Neural cell (in vitro differentiated cells): ENCODE results near the gene COLEC12. TPM values are rescaled to one million over a fixed set of nuclear protein-coding genes. Genes with fewer than 3 reads are reported as not detected.

Experiments
- H2AFZ ChIP-seq: fragments of 200-600, 300-800 bp; sonication (generic), shearing (Covaris generic); 2 replicates; pipeline ENCODE4 v1.6.0; 2014; ENCODE audit warnings: low read depth, mild to moderate bottlenecking, antibody characterized with exemption, low read length, moderate library complexity
- H3F3A ChIP-seq: fragments of 200-600 bp; shearing (Covaris generic); 2 replicates; pipeline ENCODE4 v1.6.1; 2016; ENCODE audit warnings: mild to moderate bottlenecking, moderate library complexity, mixed read lengths, antibody characterized with exemption, low read length; ENCODE audit not compliant: insufficient read depth, poor library complexity, severe bottlenecking
- H3K27ac ChIP-seq: fragments of 200-600, 300-800 bp; sonication (generic), shearing (Covaris generic); 2 replicates; pipeline ENCODE4 v1.5.1; 2014; ENCODE audit warnings: mild to moderate bottlenecking, low read length, moderate library complexity
- H3K27me3 ChIP-seq: fragments of 300-800, 200-600 bp; sonication (generic), shearing (Covaris generic); 2 replicates; pipeline ENCODE4 v1.6.0; 2014; ENCODE audit warnings: mild to moderate bottlenecking, low read depth, low read length, moderate library complexity; ENCODE audit not compliant: insufficient read depth
- H3K36me3 ChIP-seq: fragments of 300-800, 200-600 bp; sonication (generic), shearing (Covaris generic); 2 replicates; pipeline ENCODE4 v1.5.1; 2014; ENCODE audit warnings: mild to moderate bottlenecking, antibody characterized with exemption, low read length, moderate library complexity; ENCODE audit not compliant: insufficient read depth
- H3K4me2 ChIP-seq: fragments of 300-800, 200-600 bp; sonication (generic), shearing (Covaris generic); 2 replicates; pipeline ENCODE4 v1.6.0; 2014; ENCODE audit warnings: mild to moderate bottlenecking, low read length
- H3K4me3 ChIP-seq: fragments of 300-800, 200-600 bp; sonication (generic), shearing (Covaris generic); 2 replicates; pipeline ENCODE4 v1.5.1; 2014; ENCODE audit warnings: mild to moderate bottlenecking, low read length, moderate library complexity
- H3K79me2 ChIP-seq: fragments of 200-600 bp; shearing (Covaris generic); replicated peaks from 2 replicates; pipeline ENCODE4 v1.6.0; 2014; ENCODE audit warnings: mild to moderate bottlenecking, low read length, moderate library complexity; ENCODE audit not compliant: insufficient read depth
- H3K9ac ChIP-seq: fragments of 300-800, 200-600 bp; sonication (generic), shearing (Covaris generic); 2 replicates; pipeline ENCODE4 v1.6.1; 2016; ENCODE audit warnings: mild to moderate bottlenecking, low read length, mixed read lengths
- H3K9me2 ChIP-seq: fragments of 200-600 bp; shearing (Covaris generic); 2 replicates; pipeline ENCODE4 v1.6.1; 2016; ENCODE audit warnings: mild to moderate bottlenecking, low read length, mixed read lengths; ENCODE audit not compliant: insufficient read depth
- H3K9me3 ChIP-seq: fragments of 200-600, 300-800 bp; sonication (generic), shearing (Covaris generic); 2 replicates; pipeline ENCODE4 v1.6.1; 2016; ENCODE audit warnings: mild to moderate bottlenecking, mixed run types, low read length, moderate library complexity, mixed read lengths
- H4K20me1 ChIP-seq: fragments of 200-600 bp; shearing (Covaris generic); 2 replicates; pipeline ENCODE4 v1.6.1; 2016; ENCODE audit warnings: mild to moderate bottlenecking, mixed run types; ENCODE audit not compliant: insufficient read depth
- CTCF ChIP-seq: fragments of 450-650 bp; IDR thresholded peaks from 2 replicates; pipeline ENCODE4 v1.5.1; 2014; ENCODE audit warnings: antibody characterized with exemption, mild to moderate bottlenecking, moderate library complexity; ENCODE audit not compliant: poor library complexity, severe bottlenecking
- EP300 ChIP-seq: fragments of 450-650 bp; conservative IDR thresholded peaks from 2 replicates; pipeline ENCODE4 v1.6.1; 2014; ENCODE audit warnings: antibody characterized with exemption, mild to moderate bottlenecking, moderate library complexity; ENCODE audit not compliant: poor library complexity, severe bottlenecking
- EZH2 ChIP-seq: fragments of 200-600, 300-800 bp; shearing (Covaris generic), sonication (generic); IDR thresholded peaks from 2 replicates; pipeline ENCODE4 v1.6.1; 2014; ENCODE audit warnings: antibody characterized with exemption, low read length, borderline replicate concordance, mild to moderate bottlenecking; ENCODE audit not compliant: insufficient read depth, poor library complexity, severe bottlenecking
- MXI1 ChIP-seq: fragments of 450-650 bp; conservative IDR thresholded peaks from 2 replicates; pipeline ENCODE4 v1.6.1; 2014; ENCODE audit warnings: antibody characterized with exemption, mild to moderate bottlenecking; ENCODE audit not compliant: poor library complexity, severe bottlenecking
- POLR2AphosphoS5 ChIP-seq: IDR thresholded peaks from 2 replicates; pipeline ENCODE4 v1.6.1; 2012
- RAD21 ChIP-seq: fragments of 450-650 bp; conservative IDR thresholded peaks from 2 replicates; pipeline ENCODE4 v1.6.1; 2014; ENCODE audit warnings: antibody characterized with exemption, mild to moderate bottlenecking, moderate library complexity
- REST ChIP-seq: IDR thresholded peaks from 2 replicates; pipeline ENCODE4 v1.6.1; 2012; ENCODE audit warnings: borderline replicate concordance
- SMC3 ChIP-seq: fragments of 450-650 bp; conservative IDR thresholded peaks from 2 replicates; pipeline ENCODE4 v1.6.1; 2014; ENCODE audit warnings: antibody characterized with exemption, mild to moderate bottlenecking, moderate library complexity; ENCODE audit not compliant: poor library complexity
- TAF1 ChIP-seq: IDR thresholded peaks from 2 replicates; pipeline ENCODE4 v1.6.1; 2012; ENCODE audit warnings: low read depth
- polyA plus RNA-seq: library from polyadenylated mRNA; depleted of rRNA; stranded (reverse); fragments of >200 nt; gene quantifications from 2 replicates; pipeline ENCODE4 v1.2.3, GENCODE V29; 2014

The COLEC12 gene
- polyA plus RNA-seq, 1 donor from 2014 or later = 0.42 TPM

- Histone ChIP-seq H3K79me2 (no peaks in the 10 kb centered on the region), H4K20me1 (no peaks in the 10 kb centered on the region), H3K4me2 (no peak overlapping the region), H3K9me3 (no peaks in the 10 kb centered on the region), H3K36me3 (no peaks in the 10 kb centered on the region), H3K9me2 (no peaks in the 10 kb centered on the region), H3K27me3 (no peaks in the 10 kb centered on the region), H3F3A (no peaks in the 10 kb centered on the region), H3K4me3 (no peak overlapping the region), H2AFZ (no peak overlapping the region), H3K27ac (no peak overlapping the region), H3K9ac (no peak overlapping the region)
- TF ChIP-seq EZH2 (no peak), MXI1 (no peak)
These were observed 55.4 kb downstream of the COLEC12 start for GRCh38 chr18:445055-445454.

- H3K9me3 ChIP-seq = no peaks in the 10 kb centered on the region
- H3K4me3 ChIP-seq = no peak overlapping the region
- H2AFZ ChIP-seq = no peak overlapping the region
- H3K9me2 ChIP-seq = no peaks in the 10 kb centered on the region
- H4K20me1 ChIP-seq = no peaks in the 10 kb centered on the region
- TF ChIP-seq RAD21 = no peak
- no peak for TF ChIP-seq EZH2
- TF ChIP-seq EP300 = no peak
- TF ChIP-seq POLR2AphosphoS5 = no peak
- TF ChIP-seq SMC3 = no peak
- TF ChIP-seq MXI1 = no peak
- TF ChIP-seq REST = no peak
- TF ChIP-seq TAF1 = no peak
- TF ChIP-seq CTCF = no peak
- no peaks in the 10 kb centered on the region for H3K36me3 ChIP-seq
- H3K27ac ChIP-seq = no peak overlapping the region
- no peak overlapping the region for H3K4me2 ChIP-seq
- no peaks in the 10 kb centered on the region for H3K27me3 ChIP-seq
- no peaks in the 10 kb centered on the region for H3K79me2 ChIP-seq
- no peak overlapping the region for H3K9ac ChIP-seq
- no peaks in the 10 kb centered on the region for H3F3A ChIP-seq
These were observed 61.9 kb downstream of the COLEC12 start for GRCh38 chr18:438571-438970.

GRCh38 chr18:435940-436339, 64.6 kb downstream of the COLEC12 start:
- H3K4me3 ChIP-seq = no peak overlapping the region
- H3K36me3 ChIP-seq = no peaks in the 10 kb centered on the region
- TF ChIP-seq POLR2AphosphoS5 = no peak
- no peak for TF ChIP-seq MXI1
- no peak for TF ChIP-seq TAF1
- TF ChIP-seq CTCF = no peak
- TF ChIP-seq EP300 = no peak
- no peak for TF ChIP-seq REST
- no peak for TF ChIP-seq RAD21
- no peak overlapping the region for H3K4me2 ChIP-seq
- H3K27me3 ChIP-seq = no peaks in the 10 kb centered on the region
- H3F3A ChIP-seq = no peaks in the 10 kb centered on the region
- no peak overlapping the region for H2AFZ ChIP-seq
- no peaks in the 10 kb centered on the region for H3K9me3 ChIP-seq
- no peak overlapping the region for H3K27ac ChIP-seq
- H4K20me1 ChIP-seq = no peaks in the 10 kb centered on the region
- H3K79me2 ChIP-seq = no peaks in the 10 kb centered on the region
- no peak overlapping the region for H3K9ac ChIP-seq
- no peaks in the 10 kb centered on the region for H3K9me2 ChIP-seq
